ENCODE measurements around the gene CPEB3. TPM values are rescaled to one million over a fixed set of nuclear protein-coding genes. Genes with fewer than 3 reads are reported as not detected.
A peak's percentile ranks its signal among the peaks of the same experiment; 100 is the strongest.
"Not testable (repeated sequence)": the region's sequence is repeated elsewhere in the genome, so short reads cannot be mapped to it uniquely, and the experiment has no call there.

Gene CPEB3
- polyA plus RNA-seq, 1 donor = 4.6 TPM

DNA sequence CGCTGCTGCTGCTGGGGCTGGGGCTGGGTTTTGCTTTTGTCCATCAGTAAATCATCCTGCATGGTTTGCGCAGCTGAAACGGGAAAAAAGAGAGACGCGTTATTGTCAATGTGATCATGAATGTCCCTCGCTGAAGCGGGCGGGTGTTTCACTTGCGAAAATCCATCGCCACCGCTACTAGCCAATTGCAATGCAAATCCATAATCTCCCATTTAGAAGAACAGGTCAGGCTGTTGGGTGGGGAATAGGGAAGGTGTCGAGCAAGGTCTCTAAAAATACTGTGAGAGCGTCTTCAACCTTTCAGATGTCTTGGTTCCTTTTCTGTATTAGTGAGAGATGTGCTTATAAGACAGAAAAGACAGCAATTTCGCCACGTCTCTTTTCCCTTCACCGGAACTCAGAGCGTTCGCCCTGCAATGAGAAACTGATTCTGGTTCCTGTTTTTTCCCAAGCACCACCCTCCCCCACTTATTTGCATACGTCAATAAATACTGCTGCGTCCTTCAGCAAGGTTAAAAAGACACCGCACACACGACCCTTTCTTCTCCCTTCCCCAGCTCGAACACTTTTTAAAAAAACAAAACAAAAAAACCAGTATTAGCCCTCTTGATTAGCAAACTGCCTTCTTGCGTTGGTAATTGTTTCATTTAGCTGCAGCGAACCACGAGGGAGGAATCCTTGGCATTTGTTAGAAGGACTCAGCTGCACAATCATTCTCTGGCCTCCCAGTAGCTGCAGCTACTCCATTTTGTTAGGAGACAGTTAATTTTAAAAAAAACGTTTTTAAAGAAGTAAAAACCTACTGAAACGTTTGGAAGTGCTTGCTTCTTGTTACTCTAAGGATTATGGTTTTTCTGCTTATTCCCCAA lies 50.4 kb downstream of the CPEB3 start:
- Histone ChIP-seq H3K4me3 (ENCODE audit: low read length) (peak overlapping the region; percentile 65), H3K4me1 (ENCODE audit: control insufficient read depth, insufficient read depth, low read length) (peaks cover 9% of the 10 kb centered on the region), H3K27me3 (ENCODE audit: control insufficient read depth, insufficient read depth, low read length) (no peaks in the 10 kb centered on the region), H3K27ac (ENCODE audit: low read length) (peak overlapping the region; percentile 76), H3K9me3 (ENCODE audit: control insufficient read depth, low read depth, low read length) (no peaks in the 10 kb centered on the region), H3K36me3 (ENCODE audit: control insufficient read depth, insufficient read depth, low read length) (no peaks in the 10 kb centered on the region)
- DNase-seq = peak; percentile 67 to 87
- WGBS (ENCODE audit: insufficient coverage, low lambda C conversion rate) = 0% methylated on average over 3 of the region's 28 CpGs

DNA sequence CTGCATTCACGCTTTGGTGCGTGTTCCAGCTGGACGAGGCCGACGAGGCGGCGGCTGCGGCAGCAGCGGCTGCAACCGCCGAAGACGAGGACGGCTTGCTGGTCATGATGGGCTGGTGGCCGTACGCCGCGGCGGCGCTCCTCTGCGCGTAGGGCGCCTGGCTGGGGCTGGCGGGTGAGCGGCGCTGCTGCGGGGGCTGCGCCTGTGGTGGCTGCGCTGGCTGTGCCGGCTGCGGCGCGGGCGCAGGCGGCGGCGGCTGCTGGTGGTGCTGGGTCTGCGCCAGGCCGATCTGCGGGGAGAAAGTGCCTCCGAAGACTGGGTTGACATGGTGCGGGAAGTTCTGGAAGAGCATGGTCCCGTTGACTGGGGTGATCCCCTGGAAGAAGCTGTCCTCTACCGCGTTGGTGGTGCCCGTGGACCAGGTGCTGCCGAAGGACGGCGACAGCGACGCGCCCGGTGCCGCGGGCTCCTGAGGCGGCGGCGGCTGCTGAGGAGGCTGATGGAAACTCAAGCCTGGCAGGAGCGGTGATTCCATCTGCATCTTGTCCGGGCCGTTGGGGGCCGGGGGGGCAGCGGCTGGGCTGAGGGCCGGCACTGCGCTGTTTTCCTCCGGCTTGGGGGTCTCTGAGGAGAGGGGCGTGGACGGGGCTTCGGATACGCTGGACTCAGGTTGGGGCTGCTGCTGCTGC lies 51.1 kb downstream of the CPEB3 start:
- H3K27me3 ChIP-seq (ENCODE audit: control insufficient read depth, insufficient read depth, low read length) = no peaks in the 10 kb centered on the region
- H3K4me1 ChIP-seq (ENCODE audit: control insufficient read depth, insufficient read depth, low read length) = peaks cover 9% of the 10 kb centered on the region
- H3K4me3 ChIP-seq (ENCODE audit: low read length) = peak overlapping the region; percentile 65
- no peaks in the 10 kb centered on the region for H3K36me3 ChIP-seq (ENCODE audit: control insufficient read depth, insufficient read depth, low read length)
- DNase-seq = peak; percentile 17 to 66
- H3K27ac ChIP-seq (ENCODE audit: low read length) = peak overlapping the region; percentile 76
- WGBS (ENCODE audit: insufficient coverage, low lambda C conversion rate) = no CpG with 5 or more reads among the region's 69 CpGs
- H3K9me3 ChIP-seq (ENCODE audit: control insufficient read depth, low read depth, low read length) = no peaks in the 10 kb centered on the region

DNA sequence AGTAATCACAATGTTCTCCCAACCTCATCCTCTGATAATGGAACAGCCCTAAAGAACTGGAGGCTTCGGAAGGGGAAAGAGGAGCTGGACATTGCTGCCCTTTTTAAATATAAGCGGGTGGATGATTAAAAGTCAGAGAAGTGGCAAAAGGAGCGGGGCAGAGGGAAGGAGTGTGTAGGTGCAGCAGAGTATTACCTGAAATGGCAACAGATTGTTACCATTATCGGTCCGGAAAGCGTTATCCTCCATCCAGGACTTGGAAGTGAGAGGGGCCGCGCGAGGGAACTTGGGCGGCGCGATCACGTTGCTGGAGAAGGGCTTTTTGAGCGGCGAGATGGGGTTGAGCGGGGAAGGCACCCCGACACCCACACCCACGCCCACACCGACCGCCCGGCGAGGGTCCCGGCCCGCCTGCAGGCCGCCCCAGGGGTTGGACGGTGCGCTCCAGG lies 51.7 kb downstream of the CPEB3 start:
- DNase-seq = no peak
- no CpG with 5 or more reads among the region's 27 CpGs for WGBS (ENCODE audit: insufficient coverage, low lambda C conversion rate)
- Histone ChIP-seq H3K4me1 (ENCODE audit: control insufficient read depth, insufficient read depth, low read length) (peaks cover 9% of the 10 kb centered on the region), H3K27me3 (ENCODE audit: control insufficient read depth, insufficient read depth, low read length) (no peaks in the 10 kb centered on the region), H3K9me3 (ENCODE audit: control insufficient read depth, low read depth, low read length) (no peaks in the 10 kb centered on the region), H3K36me3 (ENCODE audit: control insufficient read depth, insufficient read depth, low read length) (no peaks in the 10 kb centered on the region), H3K4me3 (ENCODE audit: low read length) (peak overlapping the region; percentile 39), H3K27ac (ENCODE audit: low read length) (peak overlapping the region; percentile 47)

DNA sequence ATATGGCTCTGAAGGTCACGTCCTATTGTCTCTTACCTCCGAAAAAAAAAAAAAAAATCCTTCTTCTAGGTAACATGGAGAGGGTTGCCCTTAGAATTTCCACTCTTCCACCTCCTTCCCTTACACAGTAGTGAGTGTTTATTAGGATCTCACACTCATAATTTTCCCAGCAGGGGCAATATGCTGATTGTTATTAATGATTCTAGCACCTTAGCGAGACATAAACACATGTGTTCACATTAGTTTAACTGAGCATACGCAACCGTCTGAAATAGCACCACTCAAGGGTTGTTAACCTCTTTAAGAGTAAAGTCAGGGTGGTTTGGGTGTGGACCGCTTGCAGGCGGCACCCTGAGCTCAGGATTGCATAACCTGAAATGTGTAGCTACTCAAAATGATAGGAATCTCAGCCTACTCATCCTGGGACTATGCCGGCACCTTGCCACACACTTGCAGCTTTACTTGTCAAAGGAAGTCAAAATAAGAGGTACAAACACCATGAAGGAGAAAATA lies 52.2 kb downstream of the CPEB3 start:
- Histone ChIP-seq H3K4me1 (ENCODE audit: control insufficient read depth, insufficient read depth, low read length) (peaks cover 9% of the 10 kb centered on the region), H3K9me3 (ENCODE audit: control insufficient read depth, low read depth, low read length) (no peaks in the 10 kb centered on the region), H3K27ac (ENCODE audit: low read length) (peak overlapping the region; percentile 47), H3K36me3 (ENCODE audit: control insufficient read depth, insufficient read depth, low read length) (no peaks in the 10 kb centered on the region), H3K4me3 (ENCODE audit: low read length) (peak overlapping the region; percentile 39), H3K27me3 (ENCODE audit: control insufficient read depth, insufficient read depth, low read length) (no peaks in the 10 kb centered on the region)
- peak; percentile 77 to 86 for DNase-seq
- no CpG with 5 or more reads among the region's 8 CpGs for WGBS (ENCODE audit: insufficient coverage, low lambda C conversion rate)

DNA sequence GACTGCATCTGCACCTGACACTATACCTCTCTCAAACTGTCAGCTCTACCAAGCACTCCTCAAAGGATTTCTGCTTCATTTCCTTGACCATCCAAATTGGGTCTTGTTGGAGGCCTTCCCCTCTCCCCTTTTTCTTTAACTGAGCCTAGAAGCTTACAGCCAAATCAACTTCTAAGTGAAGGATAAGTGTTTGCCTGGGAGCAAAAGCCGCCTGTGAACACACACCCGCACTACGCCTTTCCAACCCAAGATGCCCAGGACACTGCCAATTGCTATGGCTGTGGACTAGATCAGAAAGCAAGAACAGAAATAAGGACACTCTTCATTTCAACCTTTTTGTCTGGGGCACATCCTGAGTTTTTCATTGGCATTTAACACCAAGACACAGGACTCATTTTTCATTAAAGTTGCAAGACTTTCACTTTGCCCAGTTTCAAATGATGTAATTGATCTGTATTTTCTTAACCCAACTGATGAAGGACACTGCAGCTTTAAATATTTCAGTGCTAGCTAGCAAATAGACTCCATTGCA lies 52.8 kb downstream of the CPEB3 start:
- H3K4me3 ChIP-seq (ENCODE audit: low read length) = peak overlapping the region; percentile 39
- peak overlapping the region; percentile 47 for H3K27ac ChIP-seq (ENCODE audit: low read length)
- H3K9me3 ChIP-seq (ENCODE audit: control insufficient read depth, low read depth, low read length) = no peaks in the 10 kb centered on the region
- DNase-seq = no peak
- H3K4me1 ChIP-seq (ENCODE audit: control insufficient read depth, insufficient read depth, low read length) = peaks cover 9% of the 10 kb centered on the region
- H3K27me3 ChIP-seq (ENCODE audit: control insufficient read depth, insufficient read depth, low read length) = no peaks in the 10 kb centered on the region
- no CpG with 5 or more reads among the region's 3 CpGs for WGBS (ENCODE audit: insufficient coverage, low lambda C conversion rate)
- H3K36me3 ChIP-seq (ENCODE audit: control insufficient read depth, insufficient read depth, low read length) = peaks cover 1% of the 10 kb centered on the region

DNA sequence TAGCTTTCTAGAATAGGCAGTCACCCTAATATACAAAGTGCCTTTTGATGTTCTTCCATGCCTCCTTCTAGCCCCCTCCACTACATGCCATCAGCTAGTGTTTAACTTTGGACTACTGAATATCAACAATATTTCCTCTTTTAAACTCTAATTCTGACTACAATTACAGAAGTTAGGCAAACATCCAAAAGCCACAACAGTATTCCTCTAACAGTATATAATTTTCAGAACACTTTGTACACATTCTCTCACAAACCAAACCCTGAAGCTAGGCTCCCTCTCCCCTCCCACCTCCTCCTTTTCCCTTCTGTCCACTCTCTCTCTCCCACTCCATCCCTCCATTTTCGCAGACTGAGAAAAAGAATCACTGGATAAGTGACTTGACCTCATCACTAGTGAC lies 59.7 kb downstream of the CPEB3 start:
- Histone ChIP-seq H3K27ac (ENCODE audit: low read length) (no peak overlapping the region), H3K4me1 (ENCODE audit: control insufficient read depth, insufficient read depth, low read length) (no peaks in the 10 kb centered on the region), H3K9me3 (ENCODE audit: control insufficient read depth, low read depth, low read length) (no peaks in the 10 kb centered on the region), H3K27me3 (ENCODE audit: control insufficient read depth, insufficient read depth, low read length) (no peaks in the 10 kb centered on the region), H3K4me3 (ENCODE audit: low read length) (no peak overlapping the region), H3K36me3 (ENCODE audit: control insufficient read depth, insufficient read depth, low read length) (peaks cover 2% of the 10 kb centered on the region)
- DNase-seq = no peak
- 88% methylated on average over 1 of the region's 1 CpG for WGBS (ENCODE audit: insufficient coverage, low lambda C conversion rate)

DNA sequence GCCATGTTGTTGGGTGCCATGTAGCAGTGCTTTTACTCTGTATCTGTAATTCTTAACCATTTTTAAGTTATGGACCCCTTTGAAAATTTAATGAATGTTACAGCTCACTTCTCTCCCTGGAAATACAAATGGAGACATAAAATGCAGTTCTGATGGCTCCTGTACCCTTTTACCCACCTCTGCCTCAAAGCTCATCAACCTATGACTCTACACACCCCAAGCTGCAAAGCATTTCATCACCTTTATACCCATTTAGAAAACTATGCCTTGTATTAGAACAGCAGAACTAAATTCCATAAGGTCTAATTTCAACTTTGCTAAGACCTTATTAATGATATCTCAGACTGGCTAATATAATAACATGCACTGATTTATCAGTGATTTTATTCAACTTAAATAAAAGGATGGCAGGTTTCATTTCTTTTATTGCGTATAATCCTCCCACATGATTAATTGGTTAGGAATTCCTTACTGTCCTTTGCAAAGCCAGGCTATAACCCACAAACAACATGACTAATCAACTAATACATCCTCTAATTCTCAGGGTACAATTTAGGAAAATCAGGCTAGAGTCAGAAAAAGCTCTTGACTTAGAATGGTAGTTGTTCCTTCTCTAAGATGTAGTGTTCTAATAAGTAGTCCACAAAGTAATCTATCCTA lies 68.1 kb downstream of the CPEB3 start:
- Histone ChIP-seq H3K4me1 (ENCODE audit: control insufficient read depth, insufficient read depth, low read length) (no peaks in the 10 kb centered on the region), H3K36me3 (ENCODE audit: control insufficient read depth, insufficient read depth, low read length) (peaks cover 2% of the 10 kb centered on the region), H3K9me3 (ENCODE audit: control insufficient read depth, low read depth, low read length) (no peaks in the 10 kb centered on the region), H3K27ac (ENCODE audit: low read length) (no peak overlapping the region), H3K4me3 (ENCODE audit: low read length) (no peak overlapping the region), H3K27me3 (ENCODE audit: control insufficient read depth, insufficient read depth, low read length) (no peaks in the 10 kb centered on the region)
- WGBS (ENCODE audit: insufficient coverage, low lambda C conversion rate) = no CpG with 5 or more reads among the region's 1 CpG
- DNase-seq = no peak

DNA sequence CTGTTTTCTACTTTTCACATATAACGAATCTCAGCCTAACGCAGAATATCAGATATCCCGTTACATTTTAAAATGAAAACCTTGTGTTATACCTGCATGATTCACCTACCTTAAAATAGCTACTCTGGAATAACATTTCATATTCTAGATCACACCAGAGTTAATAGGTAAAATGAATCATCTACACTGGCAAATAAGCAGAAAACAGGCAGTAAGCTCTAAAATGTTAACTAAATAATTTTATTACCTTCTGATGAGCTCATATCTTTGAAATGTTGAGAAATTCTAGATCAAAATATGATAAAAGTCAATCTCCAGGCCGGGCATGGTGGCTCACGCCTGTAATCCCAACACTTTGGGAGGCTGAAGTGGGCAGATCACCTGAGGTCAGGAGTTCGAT lies 71.3 kb downstream of the CPEB3 start:
- Histone ChIP-seq H3K36me3 (ENCODE audit: control insufficient read depth, insufficient read depth, low read length) (peaks cover 2% of the 10 kb centered on the region), H3K9me3 (ENCODE audit: control insufficient read depth, low read depth, low read length) (no peaks in the 10 kb centered on the region), H3K4me3 (ENCODE audit: low read length) (no peak overlapping the region), H3K27ac (ENCODE audit: low read length) (no peak overlapping the region), H3K27me3 (ENCODE audit: control insufficient read depth, insufficient read depth, low read length) (no peaks in the 10 kb centered on the region), H3K4me1 (ENCODE audit: control insufficient read depth, insufficient read depth, low read length) (no peaks in the 10 kb centered on the region)
- 96% methylated on average over 3 of the region's 6 CpGs for WGBS (ENCODE audit: insufficient coverage, low lambda C conversion rate)
- DNase-seq = no peak

DNA sequence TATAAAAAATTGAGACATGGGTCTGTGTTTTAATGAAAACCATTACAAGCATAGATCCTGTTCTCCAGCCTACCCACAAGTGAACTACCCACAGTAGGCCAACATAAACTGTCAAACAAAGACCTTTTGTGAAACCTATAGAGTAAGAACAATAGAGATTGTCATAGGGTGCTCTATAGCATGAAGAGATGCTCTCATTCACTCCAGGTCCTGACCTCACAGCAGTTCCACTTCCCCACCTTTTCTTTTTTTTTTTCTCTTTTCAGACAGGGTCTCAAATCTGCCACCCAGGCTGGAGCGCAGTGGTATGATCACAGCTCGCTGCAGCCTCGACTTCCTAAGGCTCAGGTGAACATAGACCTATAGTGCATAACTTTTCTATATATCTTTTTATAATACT lies 72.3 kb downstream of the CPEB3 start:
- Histone ChIP-seq H3K27me3 (ENCODE audit: control insufficient read depth, insufficient read depth, low read length) (no peaks in the 10 kb centered on the region), H3K9me3 (ENCODE audit: control insufficient read depth, low read depth, low read length) (no peaks in the 10 kb centered on the region), H3K36me3 (ENCODE audit: control insufficient read depth, insufficient read depth, low read length) (peaks cover 2% of the 10 kb centered on the region), H3K4me1 (ENCODE audit: control insufficient read depth, insufficient read depth, low read length) (no peaks in the 10 kb centered on the region), H3K4me3 (ENCODE audit: low read length) (no peak overlapping the region), H3K27ac (ENCODE audit: low read length) (no peak overlapping the region)
- no peak for DNase-seq
- no CpG with 5 or more reads among the region's 3 CpGs for WGBS (ENCODE audit: insufficient coverage, low lambda C conversion rate)

DNA sequence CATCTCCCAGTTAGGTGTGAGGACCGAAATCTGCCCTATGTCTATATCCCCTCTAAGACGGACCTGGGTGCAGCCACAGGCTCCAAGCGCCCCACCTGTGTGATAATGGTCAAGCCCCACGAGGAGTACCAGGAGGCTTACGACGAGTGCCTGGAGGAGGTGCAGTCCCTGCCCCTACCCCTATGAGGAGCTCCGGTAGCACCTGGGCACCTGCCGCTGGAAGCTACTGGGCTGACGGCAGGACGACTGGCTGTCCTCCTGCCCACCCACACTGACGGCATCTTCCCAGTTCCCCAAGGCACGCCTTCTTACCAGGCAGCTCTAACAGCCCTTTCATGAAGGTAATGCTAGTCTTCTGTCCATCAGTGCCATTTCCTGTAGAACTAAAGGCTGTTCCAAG lies 74.3 kb downstream of the CPEB3 start:
- not testable (repeated sequence) for H3K4me3 ChIP-seq (ENCODE audit: low read length); DNase-seq; H3K4me1 ChIP-seq (ENCODE audit: control insufficient read depth, insufficient read depth, low read length); H3K36me3 ChIP-seq (ENCODE audit: control insufficient read depth, insufficient read depth, low read length); H3K27me3 ChIP-seq (ENCODE audit: control insufficient read depth, insufficient read depth, low read length); H3K27ac ChIP-seq (ENCODE audit: low read length); H3K9me3 ChIP-seq (ENCODE audit: control insufficient read depth, low read depth, low read length)
- no CpG with 5 or more reads among the region's 12 CpGs for WGBS (ENCODE audit: insufficient coverage, low lambda C conversion rate)
